ENCODE measurements around the gene FAAH2. TPM values are rescaled to one million over a fixed set of nuclear protein-coding genes. Genes with fewer than 3 reads are reported as not detected.

The FAAH2 gene
- polyA plus RNA-seq, 1 donor from 2014 or later, result 9.3 TPM

- H3K36me3 ChIP-seq (ENCODE audit: insufficient read depth, low read length), result no peaks in the 10 kb centered on the region
- TF ChIP-seq EZH2 (IDR thresholded peaks at IDR 0.05; ENCODE audit: borderline replicate concordance, insufficient read depth, low read length, poor library complexity, severe bottlenecking), result no peak
- TF ChIP-seq MXI1 (conservative IDR thresholded peaks at IDR 0.05; ENCODE audit: poor library complexity, severe bottlenecking), result no peak
- no peak for TF ChIP-seq SMC3 (conservative IDR thresholded peaks at IDR 0.05; ENCODE audit: poor library complexity)
- TF ChIP-seq, protein P1, sequence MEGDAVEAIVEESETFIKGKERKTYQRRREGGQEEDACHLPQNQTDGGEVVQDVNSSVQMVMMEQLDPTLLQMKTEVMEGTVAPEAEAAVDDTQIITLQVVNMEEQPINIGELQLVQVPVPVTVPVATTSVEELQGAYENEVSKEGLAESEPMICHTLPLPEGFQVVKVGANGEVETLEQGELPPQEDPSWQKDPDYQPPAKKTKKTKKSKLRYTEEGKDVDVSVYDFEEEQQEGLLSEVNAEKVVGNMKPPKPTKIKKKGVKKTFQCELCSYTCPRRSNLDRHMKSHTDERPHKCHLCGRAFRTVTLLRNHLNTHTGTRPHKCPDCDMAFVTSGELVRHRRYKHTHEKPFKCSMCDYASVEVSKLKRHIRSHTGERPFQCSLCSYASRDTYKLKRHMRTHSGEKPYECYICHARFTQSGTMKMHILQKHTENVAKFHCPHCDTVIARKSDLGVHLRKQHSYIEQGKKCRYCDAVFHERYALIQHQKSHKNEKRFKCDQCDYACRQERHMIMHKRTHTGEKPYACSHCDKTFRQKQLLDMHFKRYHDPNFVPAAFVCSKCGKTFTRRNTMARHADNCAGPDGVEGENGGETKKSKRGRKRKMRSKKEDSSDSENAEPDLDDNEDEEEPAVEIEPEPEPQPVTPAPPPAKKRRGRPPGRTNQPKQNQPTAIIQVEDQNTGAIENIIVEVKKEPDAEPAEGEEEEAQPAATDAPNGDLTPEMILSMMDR (IDR thresholded peaks at IDR 0.05; ENCODE audit: poor library complexity, severe bottlenecking), result no peak
- TF ChIP-seq, protein P2, sequence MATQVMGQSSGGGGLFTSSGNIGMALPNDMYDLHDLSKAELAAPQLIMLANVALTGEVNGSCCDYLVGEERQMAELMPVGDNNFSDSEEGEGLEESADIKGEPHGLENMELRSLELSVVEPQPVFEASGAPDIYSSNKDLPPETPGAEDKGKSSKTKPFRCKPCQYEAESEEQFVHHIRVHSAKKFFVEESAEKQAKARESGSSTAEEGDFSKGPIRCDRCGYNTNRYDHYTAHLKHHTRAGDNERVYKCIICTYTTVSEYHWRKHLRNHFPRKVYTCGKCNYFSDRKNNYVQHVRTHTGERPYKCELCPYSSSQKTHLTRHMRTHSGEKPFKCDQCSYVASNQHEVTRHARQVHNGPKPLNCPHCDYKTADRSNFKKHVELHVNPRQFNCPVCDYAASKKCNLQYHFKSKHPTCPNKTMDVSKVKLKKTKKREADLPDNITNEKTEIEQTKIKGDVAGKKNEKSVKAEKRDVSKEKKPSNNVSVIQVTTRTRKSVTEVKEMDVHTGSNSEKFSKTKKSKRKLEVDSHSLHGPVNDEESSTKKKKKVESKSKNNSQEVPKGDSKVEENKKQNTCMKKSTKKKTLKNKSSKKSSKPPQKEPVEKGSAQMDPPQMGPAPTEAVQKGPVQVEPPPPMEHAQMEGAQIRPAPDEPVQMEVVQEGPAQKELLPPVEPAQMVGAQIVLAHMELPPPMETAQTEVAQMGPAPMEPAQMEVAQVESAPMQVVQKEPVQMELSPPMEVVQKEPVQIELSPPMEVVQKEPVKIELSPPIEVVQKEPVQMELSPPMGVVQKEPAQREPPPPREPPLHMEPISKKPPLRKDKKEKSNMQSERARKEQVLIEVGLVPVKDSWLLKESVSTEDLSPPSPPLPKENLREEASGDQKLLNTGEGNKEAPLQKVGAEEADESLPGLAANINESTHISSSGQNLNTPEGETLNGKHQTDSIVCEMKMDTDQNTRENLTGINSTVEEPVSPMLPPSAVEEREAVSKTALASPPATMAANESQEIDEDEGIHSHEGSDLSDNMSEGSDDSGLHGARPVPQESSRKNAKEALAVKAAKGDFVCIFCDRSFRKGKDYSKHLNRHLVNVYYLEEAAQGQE (IDR thresholded peaks at IDR 0.05; ENCODE audit: borderline replicate concordance), result no peak
- no peak for TF ChIP-seq EP300 (conservative IDR thresholded peaks at IDR 0.05; ENCODE audit: poor library complexity, severe bottlenecking)
- TF ChIP-seq TAF1 (IDR thresholded peaks at IDR 0.05; ENCODE audit: low read depth), result no peak
- TF ChIP-seq RAD21 (conservative IDR thresholded peaks at IDR 0.05), result no peak
- TF ChIP-seq POLR2AphosphoS5 (IDR thresholded peaks at IDR 0.05), result no peak
- no peak overlapping the region for H3K4me3 ChIP-seq (ENCODE audit: low read length)
- no peak overlapping the region for H3K4me2 ChIP-seq (ENCODE audit: low read length)
- H3K27ac ChIP-seq (ENCODE audit: low read length), result no peak overlapping the region
- no peaks in the 10 kb centered on the region for H3K9me2 ChIP-seq (ENCODE audit: insufficient read depth, low read length)
- no peaks in the 10 kb centered on the region for H3K79me2 ChIP-seq (replicated peaks; ENCODE audit: insufficient read depth, low read length)
- H3K27me3 ChIP-seq (ENCODE audit: insufficient read depth, low read depth, low read length), result no peaks in the 10 kb centered on the region
- H3F3A ChIP-seq (ENCODE audit: insufficient read depth, low read length, poor library complexity, severe bottlenecking), result no peaks in the 10 kb centered on the region
- no peaks in the 10 kb centered on the region for H3K9me3 ChIP-seq (ENCODE audit: low read length)
- no peaks in the 10 kb centered on the region for H4K20me1 ChIP-seq (ENCODE audit: insufficient read depth)
- no peak overlapping the region for H3K9ac ChIP-seq (ENCODE audit: low read length)
- H2AFZ ChIP-seq (ENCODE audit: low read depth, low read length), result no peak overlapping the region
These were observed 3.9 kb upstream of the FAAH2 start for GRCh38 chrX:57282568-57282967.

GRCh38 chrX:57285001-57285400, 1.5 kb upstream of the FAAH2 start:
- Histone ChIP-seq H4K20me1 (ENCODE audit: insufficient read depth) (no peaks in the 10 kb centered on the region), H3K4me2 (ENCODE audit: low read length) (no peak overlapping the region), H3K27ac (ENCODE audit: low read length) (no peak overlapping the region), H3K9me3 (ENCODE audit: low read length) (no peaks in the 10 kb centered on the region), H3K36me3 (ENCODE audit: insufficient read depth, low read length) (no peaks in the 10 kb centered on the region), H3K9ac (ENCODE audit: low read length) (no peak overlapping the region), H3K4me3 (ENCODE audit: low read length) (no peak overlapping the region), H2AFZ (ENCODE audit: low read depth, low read length) (no peak overlapping the region), H3K27me3 (ENCODE audit: insufficient read depth, low read depth, low read length) (no peaks in the 10 kb centered on the region), H3K9me2 (ENCODE audit: insufficient read depth, low read length) (no peaks in the 10 kb centered on the region), H3F3A (ENCODE audit: insufficient read depth, low read length, poor library complexity, severe bottlenecking) (no peaks in the 10 kb centered on the region), H3K79me2 (replicated peaks; ENCODE audit: insufficient read depth, low read length) (no peaks in the 10 kb centered on the region)
- TF ChIP-seq, protein P1 (IDR thresholded peaks at IDR 0.05; ENCODE audit: poor library complexity, severe bottlenecking), result no peak
- no peak for TF ChIP-seq POLR2AphosphoS5 (IDR thresholded peaks at IDR 0.05)
- TF ChIP-seq EP300 (conservative IDR thresholded peaks at IDR 0.05; ENCODE audit: poor library complexity, severe bottlenecking), result no peak
- no peak for TF ChIP-seq RAD21 (conservative IDR thresholded peaks at IDR 0.05)
- TF ChIP-seq, protein P2 (IDR thresholded peaks at IDR 0.05; ENCODE audit: borderline replicate concordance), result no peak
- no peak for TF ChIP-seq TAF1 (IDR thresholded peaks at IDR 0.05; ENCODE audit: low read depth)
- TF ChIP-seq SMC3 (conservative IDR thresholded peaks at IDR 0.05; ENCODE audit: poor library complexity), result no peak
- TF ChIP-seq MXI1 (conservative IDR thresholded peaks at IDR 0.05; ENCODE audit: poor library complexity, severe bottlenecking), result no peak
- TF ChIP-seq EZH2 (IDR thresholded peaks at IDR 0.05; ENCODE audit: borderline replicate concordance, insufficient read depth, low read length, poor library complexity, severe bottlenecking), result no peak
